Epithelial cell of prostate (primary cell): ENCODE data around the gene SLC27A5.
A peak's percentile ranks its signal among the peaks of the same experiment; 100 is the strongest.
"Not testable (repeated sequence)": the region's sequence is repeated elsewhere in the genome, so short reads cannot be mapped to it uniquely, and the experiment has no call there.

Experiments used
- DNase-seq: peaks from one replicate; pipeline ENCODE4 v3.0.0-alpha.2; 2011; ENCODE audit warnings: low read depth, low spot score
- H3K27ac ChIP-seq: fragments of 450-650 bp; 2 replicates; pipeline ENCODE4 v1.5.1; 2017; ENCODE audit warnings: mild to moderate bottlenecking

The SLC27A5 gene

DNA sequence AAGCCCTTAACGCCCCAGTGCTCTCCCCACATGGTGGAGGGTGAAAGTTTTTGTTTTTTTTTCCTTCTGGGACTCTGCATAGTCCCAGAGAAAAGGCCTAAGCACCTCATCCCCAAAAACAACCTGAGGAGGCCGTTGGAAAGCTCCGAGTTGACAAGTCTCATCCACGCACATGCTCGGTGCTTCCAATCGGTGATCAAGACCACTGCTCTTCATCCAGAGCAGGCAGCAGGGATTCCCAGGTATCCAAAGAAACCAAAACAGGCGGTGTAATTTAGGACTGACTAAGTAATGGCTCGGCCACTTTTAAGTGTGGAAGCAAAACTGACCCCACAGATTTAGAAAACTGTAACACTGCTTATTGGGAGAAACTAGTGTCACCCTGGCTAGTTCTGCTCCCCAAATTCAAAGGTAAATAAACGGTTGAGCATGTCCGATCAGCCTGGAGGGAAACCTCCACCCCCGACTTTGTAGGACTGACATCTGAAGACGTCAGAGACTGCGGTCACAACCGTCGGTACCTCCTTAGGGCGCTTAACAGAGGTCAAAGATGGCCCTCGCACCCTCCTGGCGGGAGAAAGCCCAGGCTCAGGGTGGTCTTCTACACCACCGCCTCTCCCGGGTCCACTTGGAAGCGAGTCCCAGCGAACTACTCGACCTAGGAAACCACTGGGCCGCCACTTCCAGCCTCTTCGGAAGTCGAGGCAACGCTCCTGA lies 36.6 kb downstream of the SLC27A5 start:
- DNase-seq = no peak
- H3K27ac ChIP-seq = peak overlapping the region; percentile 79

DNA sequence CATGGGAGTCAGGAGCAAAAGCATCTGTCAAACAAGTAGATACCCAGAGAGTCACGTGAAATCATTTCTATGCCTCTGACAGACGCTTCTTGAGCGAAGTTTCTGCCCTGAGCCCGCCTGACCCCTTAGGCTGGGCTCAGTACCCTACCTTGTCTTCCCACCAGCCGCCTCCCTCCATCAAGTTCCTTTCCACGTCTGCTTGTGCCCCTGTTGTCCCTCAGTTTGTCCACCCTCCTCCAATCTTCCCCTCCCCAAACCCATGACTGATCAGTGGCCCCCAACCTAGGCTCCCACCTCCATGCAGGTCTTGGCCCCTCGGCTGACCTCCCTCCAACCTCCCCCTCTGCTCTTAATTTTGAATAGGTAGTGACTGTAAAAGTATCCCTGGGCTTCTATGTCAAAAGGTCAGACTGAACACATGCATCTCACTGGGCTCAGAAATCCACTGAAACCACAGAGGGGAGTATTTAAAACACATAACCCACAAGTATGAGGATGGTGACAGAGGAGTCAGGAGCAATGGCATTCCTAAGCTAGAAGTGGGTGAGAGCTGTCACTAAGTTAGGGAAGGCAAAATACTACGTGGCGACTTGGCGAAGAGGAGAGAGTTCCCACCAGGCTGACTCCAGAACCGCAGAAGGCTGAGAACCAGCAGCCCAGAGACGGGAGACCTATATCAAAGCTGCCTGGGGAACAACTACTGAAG lies 37.3 kb downstream of the SLC27A5 start:
- no peak for DNase-seq
- no peak overlapping the region for H3K27ac ChIP-seq

DNA sequence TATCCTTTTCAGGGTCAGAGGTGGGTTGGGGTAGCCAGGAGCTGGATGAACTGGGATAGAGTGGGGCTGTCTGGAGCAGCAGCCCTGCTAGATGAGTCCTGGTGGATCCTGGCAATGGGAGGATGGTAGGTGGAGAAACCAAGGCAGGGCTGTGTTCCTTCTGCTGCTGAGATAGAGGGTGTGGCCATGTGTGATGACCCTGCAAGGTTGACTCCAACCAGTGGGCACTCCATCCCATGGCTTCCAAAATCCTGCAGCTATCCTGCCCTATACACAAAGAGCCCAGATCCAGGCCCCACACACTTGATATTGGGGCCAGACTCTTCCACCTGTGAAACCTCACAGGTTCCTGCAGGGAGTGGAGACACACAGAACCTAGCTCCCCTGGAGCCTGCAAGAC lies 38.0 kb downstream of the SLC27A5 start:
- DNase-seq = no peak
- no peak overlapping the region for H3K27ac ChIP-seq

DNA sequence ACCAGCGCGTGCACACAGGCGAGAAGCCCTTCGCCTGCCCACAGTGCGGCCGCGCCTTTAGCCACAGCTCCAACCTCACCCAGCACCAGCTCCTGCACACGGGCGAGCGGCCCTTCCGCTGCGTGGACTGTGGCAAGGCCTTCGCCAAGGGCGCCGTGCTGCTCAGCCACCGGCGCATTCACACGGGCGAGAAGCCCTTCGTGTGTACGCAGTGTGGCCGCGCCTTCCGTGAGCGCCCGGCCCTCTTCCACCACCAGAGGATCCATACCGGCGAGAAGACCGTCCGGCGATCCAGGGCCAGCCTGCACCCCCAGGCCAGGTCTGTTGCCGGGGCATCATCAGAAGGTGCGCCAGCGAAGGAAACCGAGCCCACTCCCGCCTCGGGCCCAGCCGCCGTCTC lies 40.1 kb downstream of the SLC27A5 start:
- H3K27ac ChIP-seq = no peak overlapping the region
- no peak for DNase-seq

DNA sequence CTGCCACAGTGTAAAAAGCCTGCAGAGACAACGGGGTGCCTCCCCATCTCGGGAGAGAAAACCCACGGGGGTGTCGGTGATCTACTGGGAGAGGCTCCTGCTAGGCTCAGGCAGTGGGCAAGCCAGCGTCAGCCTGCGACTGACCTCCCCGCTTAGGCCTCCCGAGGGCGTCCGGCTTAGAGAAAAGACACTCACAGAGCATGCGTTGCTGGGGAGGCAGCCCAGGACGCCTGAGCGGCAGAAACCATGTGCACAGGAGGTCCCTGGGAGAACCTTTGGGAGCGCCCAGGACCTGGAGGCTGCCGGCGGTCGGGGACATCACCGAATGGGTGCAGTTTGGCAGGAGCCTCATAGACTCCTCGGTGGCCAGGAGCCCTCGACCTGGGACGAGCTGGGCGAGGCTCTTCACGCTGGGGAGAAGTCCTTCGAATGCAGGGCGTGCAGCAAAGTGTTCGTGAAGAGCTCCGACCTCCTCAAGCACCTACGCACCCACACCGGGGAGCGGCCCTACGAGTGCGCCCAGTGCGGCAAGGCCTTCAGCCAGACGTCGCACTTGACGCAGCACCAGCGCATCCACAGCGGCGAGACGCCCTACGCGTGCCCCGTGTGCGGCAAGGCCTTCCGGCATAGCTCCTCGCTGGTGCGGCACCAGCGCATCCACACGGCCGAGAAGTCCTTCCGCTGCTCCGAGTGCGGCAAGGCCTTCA lies 40.8 kb downstream of the SLC27A5 start:
- not testable (repeated sequence) for H3K27ac ChIP-seq

DNA sequence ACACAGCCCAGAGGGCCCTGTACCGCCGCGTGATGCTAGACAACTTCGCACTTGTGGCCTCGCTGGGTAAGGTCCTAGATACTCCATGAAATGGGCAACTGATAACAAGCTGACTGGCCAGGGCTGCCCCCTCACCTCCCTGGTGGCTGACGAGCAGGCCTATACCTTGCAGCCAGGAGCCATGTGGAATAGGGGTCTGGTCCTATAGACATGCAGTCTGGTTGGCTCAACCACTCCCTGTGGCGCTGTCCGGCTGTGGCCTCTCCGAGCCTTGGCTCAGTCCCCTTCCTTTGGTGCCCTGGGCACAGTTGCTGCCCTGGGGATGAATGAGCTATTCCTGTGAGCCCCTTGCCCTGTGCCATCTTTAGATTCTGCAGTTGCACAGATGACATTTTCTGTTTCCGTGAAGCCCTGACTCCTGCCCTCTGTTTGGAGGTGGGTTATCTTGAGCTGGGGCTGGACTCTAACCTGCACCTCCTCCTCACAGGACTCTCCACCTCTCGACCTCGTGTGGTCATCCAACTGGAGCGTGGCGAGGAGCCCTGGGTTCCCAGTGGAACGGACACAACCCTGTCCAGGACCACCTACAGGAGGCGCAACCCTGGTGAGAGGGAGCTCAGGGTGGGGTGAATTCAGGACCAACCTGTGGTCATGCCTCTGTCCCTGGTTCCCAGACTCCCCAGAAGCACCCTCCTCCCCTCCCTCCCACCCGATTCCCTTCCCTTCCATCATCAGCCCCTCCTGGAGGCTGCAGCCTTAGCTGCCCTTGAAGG lies 42.4 kb downstream of the SLC27A5 start:
- no peak overlapping the region for H3K27ac ChIP-seq
- DNase-seq = no peak

More for the DNA sequence above, 40.8 kb downstream of the SLC27A5 start:
- DNase-seq = not testable (repeated sequence)

DNA sequence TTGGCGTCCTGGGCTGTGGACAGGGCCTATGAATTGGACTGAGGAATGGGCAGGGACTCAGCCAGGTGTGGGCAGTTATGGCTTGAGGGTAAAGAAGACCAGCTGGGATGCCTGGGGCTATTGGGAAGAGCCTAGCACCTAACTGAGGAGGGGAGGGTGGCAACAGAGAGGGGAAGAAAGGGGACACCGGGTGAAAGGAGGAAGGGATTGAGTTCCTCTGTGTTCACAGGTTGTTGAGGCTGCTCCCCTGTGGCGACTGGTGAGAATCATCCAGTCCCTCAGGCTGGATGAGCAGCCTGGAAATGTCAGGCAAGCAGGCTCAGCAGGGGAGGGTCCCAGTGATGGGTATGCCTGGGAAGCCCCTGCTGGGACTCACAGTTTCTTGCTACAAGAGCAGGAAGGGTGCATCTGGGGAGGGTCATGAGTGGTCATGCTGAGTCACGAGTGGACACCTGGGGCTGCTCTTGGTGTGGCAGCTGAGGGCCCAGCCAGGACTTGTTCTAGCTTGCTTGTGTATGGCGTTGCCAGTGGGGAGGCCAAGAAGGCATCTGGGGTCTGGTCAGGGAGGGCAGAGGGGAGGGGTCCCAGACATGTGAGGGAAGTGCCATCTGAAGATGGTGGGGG lies 43.5 kb downstream of the SLC27A5 start:
- DNase-seq = no peak
- H3K27ac ChIP-seq = peak overlapping the region; percentile 27

DNA sequence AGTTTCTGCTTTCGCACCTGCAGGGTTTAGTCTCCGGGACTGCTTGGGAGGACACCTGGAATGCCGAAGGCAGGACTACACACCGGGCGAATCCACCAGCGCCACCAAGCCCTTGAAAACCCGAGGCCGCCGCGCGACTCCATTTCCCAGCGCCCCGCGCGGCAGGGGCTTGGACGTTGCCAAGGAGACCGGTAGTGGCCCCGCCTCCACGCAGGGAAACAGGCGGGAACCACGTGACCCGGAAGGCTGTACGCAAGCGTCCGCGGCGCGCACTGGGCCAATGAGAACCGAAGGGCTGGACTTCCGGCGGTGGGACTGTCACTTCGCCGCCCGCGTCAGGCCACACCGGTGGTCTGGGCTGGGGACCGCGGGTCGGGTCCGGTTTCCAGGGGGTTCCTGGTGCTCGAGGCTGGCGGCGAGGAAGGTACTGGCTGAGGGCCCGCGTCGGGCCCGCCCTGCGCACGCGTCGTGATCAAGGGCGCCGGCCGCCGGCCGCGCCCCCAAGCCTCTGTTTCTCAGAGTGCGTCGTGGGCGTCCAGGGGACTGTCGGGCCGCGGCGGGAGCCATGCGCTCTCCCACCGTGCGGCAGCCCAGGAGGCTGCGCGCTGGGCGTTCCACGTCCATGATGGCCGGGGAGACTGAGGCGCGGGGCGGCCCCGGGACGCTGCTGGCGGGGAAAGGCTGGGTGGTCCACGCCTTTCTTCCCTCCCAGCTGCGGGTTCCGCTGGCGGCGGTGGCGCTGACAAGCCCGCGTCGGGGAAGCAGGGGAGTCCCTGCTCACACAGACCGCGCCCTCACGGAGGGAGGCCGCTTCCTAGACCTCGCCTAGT lies 44.8 kb downstream of the SLC27A5 start, which contains the start of gene ZNF324:
TSS of gene ZNF324 (plus strand) at position 321 of the 830 bp plus-strand sequence. CDS start 2,106 bp downstream, outside the sequence.
- peak within 1 kb of the TSS; percentile 54 for H3K27ac ChIP-seq
- DNase-seq = peak; percentile 60

DNA sequence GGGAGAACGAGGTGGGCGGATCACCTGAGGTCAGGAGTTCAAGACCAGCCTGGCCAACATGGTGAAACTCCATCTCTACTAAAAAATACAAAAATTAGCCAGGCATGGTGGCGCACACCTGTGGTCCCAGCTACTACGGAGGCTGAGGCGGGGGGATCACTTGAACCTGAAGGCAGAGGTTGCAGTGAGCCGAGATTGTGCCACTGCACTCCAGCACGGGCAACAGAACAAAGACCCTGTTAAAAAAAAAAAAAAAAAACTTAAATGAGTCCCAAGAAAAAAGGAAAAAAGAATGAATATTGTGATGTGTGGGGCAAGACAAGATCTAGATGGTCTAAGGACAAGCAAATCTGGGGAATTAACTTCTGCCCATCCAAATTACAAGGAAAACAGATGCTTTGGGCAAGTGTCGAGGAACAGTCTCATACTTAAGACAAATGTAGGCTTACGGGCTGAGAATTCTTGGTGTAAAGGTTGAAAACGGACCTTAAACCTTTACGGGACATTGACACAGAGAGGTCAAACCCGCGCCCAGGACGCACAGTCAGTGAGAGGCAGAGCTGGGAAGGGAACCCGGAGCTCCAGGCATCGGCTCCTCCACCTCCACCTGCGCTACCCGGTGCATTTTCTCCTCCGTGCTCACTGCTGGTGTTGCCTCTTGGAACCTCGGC lies 45.6 kb downstream of the SLC27A5 start:
- no peak for DNase-seq
- no peak overlapping the region for H3K27ac ChIP-seq

DNA sequence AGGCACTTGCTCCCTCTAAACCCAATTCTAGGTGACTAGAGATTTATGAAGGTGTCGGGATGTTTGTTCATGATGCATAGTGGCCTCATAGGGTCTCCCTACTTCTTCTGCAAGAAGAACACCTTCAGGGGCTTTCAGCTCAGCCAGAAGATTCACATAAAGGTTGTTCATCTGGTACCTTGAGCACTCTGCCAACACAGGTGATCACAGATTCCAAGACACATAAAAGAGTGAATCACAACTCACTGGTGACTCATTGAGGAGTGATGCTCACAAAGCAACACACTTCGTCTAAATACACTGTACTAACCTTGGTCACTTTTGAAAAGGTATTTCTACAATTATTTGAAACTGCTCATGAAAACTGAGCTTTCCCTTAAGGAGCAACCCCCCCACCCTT lies 51.8 kb downstream of the SLC27A5 start:
- H3K27ac ChIP-seq = no peak overlapping the region
- DNase-seq = no peak

DNA sequence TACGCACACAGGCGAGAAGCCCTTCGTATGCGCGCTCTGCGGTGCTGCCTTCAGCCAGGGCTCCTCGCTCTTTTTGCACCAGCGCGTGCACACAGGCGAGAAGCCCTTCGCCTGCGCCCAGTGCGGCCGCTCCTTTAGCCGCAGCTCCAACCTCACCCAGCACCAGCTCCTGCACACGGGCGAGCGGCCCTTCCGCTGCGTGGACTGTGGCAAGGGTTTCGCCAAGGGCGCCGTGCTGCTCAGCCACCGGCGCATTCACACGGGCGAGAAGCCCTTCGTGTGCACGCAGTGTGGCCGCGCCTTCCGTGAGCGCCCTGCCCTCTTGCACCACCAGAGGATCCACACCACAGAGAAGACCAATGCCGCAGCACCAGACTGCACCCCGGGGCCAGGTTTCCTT lies 55.7 kb downstream of the SLC27A5 start:
- DNase-seq = no peak
- no peak overlapping the region for H3K27ac ChIP-seq

DNA sequence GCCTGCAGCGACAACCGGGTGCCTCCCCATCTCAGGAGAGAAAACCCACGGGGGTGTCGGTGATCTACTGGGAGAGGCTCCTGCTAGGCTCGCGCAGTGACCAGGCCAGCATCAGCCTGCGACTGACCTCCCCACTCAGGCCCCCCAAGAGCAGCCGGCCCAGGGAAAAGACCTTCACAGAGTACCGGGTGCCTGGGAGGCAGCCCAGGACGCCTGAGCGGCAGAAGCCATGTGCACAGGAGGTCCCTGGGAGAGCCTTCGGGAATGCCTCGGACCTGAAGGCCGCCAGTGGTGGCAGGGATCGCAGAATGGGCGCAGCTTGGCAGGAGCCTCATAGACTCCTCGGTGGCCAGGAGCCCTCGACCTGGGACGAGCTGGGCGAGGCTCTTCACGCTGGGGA lies 56.5 kb downstream of the SLC27A5 start:
- DNase-seq = no peak
- no peak overlapping the region for H3K27ac ChIP-seq

DNA sequence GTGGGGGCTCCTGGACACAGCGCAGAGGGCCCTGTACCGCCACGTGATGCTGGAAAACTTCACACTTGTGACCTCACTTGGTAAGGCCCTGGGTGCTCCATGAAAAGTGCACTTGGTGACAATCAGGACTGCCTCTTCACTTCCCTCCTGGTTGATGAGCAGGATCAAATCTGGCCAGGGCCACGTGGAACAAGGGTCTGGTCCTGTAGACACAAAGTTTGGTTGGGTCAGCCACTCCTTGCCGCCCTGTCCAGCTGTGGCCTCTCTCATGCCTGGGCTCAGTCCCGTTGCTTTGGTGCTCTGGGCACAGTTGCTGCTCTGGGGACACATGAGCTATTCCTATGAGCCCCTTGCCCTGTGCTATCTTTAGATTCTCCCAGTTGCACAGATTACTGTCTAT lies 58.0 kb downstream of the SLC27A5 start:
- DNase-seq = no peak

DNA sequence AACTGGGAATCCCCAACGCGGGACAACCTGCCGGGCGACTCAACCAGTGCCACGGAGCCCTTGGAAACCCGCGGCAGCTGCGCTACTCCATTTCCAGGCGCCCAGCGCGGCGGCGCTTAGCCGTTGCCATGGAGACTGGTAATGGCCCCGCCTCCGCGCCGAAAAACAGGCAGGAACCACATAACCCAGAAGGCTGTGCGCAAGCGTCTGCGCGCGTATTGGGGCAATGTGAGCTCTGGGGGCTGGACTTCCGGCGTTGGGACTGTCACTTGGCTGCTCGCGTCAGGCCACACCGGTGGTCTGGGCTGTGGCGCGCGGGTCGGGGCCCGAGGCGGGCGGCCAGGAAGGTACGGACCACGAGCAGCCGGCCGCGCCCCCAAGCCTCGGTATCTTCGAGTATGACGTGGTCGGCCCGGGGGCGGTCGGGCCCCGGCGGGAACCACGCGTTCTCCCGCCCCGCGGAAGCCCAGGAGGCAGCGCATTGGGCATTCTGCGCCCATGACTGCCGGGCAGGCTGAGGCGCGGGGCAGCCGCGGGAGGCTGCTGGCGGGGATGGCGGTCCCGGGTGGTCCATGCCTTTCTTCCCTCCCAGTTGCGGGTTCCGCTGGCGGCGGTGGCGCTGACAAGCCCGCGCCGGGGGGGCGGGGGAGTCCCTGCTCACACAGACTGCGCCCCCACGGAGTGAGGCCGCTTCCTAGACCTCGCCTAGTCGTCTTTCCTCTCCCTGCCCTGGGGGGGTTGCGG lies 60.3 kb downstream of the SLC27A5 start, which contains the start of gene ZNF324B:
TSS of gene ZNF324B (plus strand) at position 265 of the 744 bp plus-strand sequence. CDS start 2,080 bp downstream, outside the sequence.
- H3K27ac ChIP-seq = no peak within 1 kb of the TSS
- peak; percentile 72 for DNase-seq

More for the DNA sequence above, 58.0 kb downstream of the SLC27A5 start:
- H3K27ac ChIP-seq = no peak overlapping the region

DNA sequence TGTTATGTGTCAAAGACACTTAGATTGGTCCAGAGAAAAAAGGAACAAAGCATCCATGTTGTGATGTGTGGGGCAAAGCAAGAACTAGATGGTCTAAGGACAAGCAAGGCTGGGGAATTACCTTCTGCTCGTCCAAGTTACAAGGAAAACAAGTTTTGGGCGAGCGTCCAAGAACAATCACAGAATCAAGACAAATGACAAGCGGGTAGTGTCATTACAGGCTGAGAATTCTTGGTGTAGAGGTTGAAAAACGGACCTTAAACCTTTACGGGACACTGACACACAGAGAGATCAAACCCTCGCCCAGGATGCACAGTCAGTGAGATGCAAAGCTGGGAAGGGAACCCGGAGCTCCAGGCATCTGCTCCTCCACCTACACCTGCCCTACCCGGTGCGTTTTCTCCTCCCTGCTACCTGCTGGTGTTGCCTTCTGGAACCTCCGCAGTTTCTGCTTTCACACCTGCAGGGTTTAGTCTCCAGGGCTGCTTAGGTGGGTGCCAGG lies 60.9 kb downstream of the SLC27A5 start:
- no peak overlapping the region for H3K27ac ChIP-seq
- no peak for DNase-seq

DNA sequence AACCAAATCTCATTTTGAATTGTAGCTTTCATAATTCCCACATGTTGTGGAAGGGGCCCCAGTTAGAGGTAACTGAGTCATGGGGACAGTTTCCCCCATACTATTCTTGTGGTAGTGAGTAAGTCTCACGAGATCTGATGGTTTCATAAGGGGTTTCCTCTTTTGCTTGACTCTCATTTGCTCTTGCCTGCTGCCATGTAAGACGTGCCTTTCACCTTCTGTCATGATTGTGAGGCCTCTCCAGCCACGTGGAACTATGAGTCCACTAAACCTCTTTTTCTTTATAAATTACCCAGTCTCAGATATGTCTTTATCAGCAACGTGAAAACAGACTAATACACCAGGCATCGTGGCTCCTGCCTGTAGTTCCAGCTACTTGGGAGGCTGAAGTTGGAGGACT lies 61.8 kb downstream of the SLC27A5 start:
- not testable (repeated sequence) for H3K27ac ChIP-seq, DNase-seq

DNA sequence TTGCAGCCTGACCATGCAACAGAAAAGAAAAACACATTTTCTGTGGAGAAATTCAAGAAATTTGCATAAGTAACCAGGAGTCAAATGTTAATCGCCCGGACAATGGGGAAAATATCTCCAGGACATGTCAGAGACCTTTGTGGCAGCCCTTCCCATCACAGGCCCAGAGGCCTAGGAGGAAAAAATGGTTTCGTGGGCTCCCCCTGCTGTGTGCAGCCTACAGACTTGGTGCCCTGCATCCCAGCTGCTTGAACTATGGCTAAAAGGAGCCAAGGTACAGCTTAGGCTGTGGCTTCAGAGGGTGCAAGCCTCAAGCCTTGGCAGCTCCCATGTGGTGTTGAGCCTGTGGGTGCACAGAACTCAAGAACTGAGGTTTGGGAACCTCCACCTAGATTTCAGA lies 62.9 kb downstream of the SLC27A5 start:
- H3K27ac ChIP-seq, DNase-seq: not testable (repeated sequence)
